ENCODE data around the gene CHCT1.
"Not testable (repeated sequence)": the region's sequence is repeated elsewhere in the genome, so short reads cannot be mapped to it uniquely, and the experiment has no call there.

The CHCT1 gene

GRCh38 chr17:60398227-60398959, 23.9 kb upstream of the CHCT1 start:
- no peak for DNase-seq (ENCODE audit: low read depth)

- no peak for DNase-seq (ENCODE audit: low read depth)
Measured at GRCh38 chr17:60401819-60402218, 20.5 kb upstream of the CHCT1 start.

- DNase-seq (ENCODE audit: low read depth): no peak
Measured at GRCh38 chr17:60403523-60403810, 18.8 kb upstream of the CHCT1 start.

- no peak for DNase-seq (ENCODE audit: low read depth)
Measured at GRCh38 chr17:60403962-60404361, 18.3 kb upstream of the CHCT1 start.

GRCh38 chr17:60406887-60407286, 15.4 kb upstream of the CHCT1 start:
- no peak for DNase-seq (ENCODE audit: low read depth)

- DNase-seq (ENCODE audit: low read depth): no peak
Measured at GRCh38 chr17:60410001-60410400, 12.3 kb upstream of the CHCT1 start.

DNA sequence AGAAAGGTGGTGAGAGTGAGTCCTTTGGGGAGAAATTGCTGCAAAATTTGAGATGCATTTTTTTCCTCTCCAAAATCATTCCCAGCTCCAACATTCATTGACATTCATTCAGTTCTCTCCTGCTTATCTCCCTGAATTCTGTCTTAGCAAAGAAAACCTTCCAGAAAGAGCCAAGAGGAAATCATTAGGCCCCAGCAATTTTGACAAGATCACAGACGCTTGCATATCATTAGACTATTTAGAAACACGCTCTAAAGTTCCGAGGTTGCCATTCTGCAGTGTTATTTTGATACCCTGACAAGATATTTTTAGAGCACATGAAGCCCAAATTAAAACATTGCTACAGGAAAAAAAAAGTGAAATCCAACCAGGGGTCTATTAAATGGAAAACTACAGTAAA, 9.6 kb upstream of the CHCT1 start:
- no peak for DNase-seq (ENCODE audit: low read depth)

- no peak for DNase-seq (ENCODE audit: low read depth)
Measured at GRCh38 chr17:60415146-60415545, 7.1 kb upstream of the CHCT1 start.

DNA sequence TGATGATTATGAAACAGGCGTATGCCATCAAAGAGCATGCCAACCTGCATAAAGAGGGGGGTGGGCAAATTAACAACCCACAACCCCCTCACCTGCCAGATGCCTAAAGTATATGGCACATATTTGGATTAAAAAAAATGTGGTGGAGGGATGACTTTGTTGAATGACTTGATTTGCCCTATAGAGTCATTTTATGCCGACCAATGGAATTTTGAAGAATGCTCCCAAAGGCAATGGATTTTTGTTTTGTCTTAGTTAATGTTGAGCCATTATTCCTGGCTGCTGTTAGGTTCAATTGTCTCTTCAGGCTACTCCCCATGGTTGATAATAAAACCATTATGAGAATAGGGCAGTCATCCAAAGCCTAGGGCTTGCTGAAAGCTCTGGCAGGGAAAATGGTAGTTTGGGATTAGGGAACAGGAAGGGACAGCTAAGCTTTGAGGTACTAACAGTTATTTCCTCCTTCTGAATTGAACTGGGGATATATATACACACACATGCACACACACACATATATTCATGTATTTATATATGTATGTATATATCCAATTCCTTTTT, 5.8 kb upstream of the CHCT1 start:
- no peak for DNase-seq (ENCODE audit: low read depth)

DNA sequence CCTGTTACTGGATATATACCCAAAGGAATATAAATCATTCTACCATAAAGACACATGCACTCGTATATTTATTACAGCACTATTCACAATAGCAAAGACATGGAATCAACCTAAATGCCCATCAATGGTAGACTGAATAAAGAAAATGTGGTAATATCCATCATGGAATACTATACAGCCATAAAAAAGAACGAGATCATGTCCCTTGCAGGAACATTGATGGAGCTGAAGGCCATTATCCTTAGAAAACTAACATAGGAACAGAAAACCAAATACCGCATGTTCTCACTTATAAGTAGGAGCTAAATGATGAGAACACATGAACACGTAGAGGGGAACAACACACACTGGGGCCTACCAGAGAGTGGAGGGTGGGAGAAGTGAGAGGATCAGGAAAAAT, 3.3 kb upstream of the CHCT1 start:
- DNase-seq (ENCODE audit: low read depth): not testable (repeated sequence)

DNA sequence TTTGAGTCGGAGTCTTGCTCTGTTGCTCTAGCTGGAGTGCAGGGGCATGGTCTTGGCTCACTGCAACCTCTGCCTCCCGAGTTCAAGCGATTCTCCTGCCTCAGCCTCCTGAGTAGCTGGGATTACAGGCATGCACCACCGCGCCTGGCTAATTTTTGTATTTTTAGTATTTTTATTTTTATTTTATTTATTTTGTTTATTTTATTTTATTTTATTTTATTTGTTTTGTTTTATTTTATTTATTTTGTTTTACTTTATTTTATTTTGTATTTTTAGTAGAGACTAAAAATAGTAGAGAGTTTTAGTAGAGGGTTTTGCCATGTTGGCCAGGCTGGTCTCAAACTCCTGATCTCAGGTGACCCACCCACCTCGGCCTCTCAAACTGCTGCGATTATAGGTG, 2.4 kb upstream of the CHCT1 start:
- not testable (repeated sequence) for DNase-seq (ENCODE audit: low read depth)

GRCh38 chr17:60421273-60422161, 772 bp upstream of the CHCT1 start:
- DNase-seq (ENCODE audit: low read depth): peak; percentile 59

GRCh38 chr17:60423865-60424264, 1.6 kb downstream of the CHCT1 start:
- no peak for DNase-seq (ENCODE audit: low read depth)

DNA sequence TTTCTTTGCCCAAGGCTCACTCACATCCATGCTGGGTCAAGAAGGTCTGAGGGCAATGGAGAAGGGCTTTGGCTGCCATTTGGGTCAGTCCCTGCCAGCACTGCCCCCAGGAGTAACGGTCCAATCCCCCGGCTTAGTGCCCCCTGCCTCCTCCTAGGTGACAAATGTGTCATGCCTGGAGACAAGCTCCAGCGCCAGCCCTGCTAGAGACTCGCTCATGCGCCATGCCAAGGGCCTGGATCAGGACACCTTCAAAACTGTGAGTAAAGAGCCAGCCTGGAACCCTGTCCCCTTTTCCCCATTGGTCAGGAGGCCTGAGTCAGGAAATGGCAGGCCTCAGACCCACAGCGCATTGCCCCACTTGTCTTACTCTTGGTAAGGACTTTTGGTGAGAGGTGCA, 3.3 kb downstream of the CHCT1 start:
- no peak for DNase-seq (ENCODE audit: low read depth)

GRCh38 chr17:60426596-60426995, 4.3 kb downstream of the CHCT1 start:
- DNase-seq (ENCODE audit: low read depth): no peak

- not testable (repeated sequence) for DNase-seq (ENCODE audit: low read depth)
Measured at GRCh38 chr17:60428491-60428890, 6.2 kb downstream of the CHCT1 start.

DNA sequence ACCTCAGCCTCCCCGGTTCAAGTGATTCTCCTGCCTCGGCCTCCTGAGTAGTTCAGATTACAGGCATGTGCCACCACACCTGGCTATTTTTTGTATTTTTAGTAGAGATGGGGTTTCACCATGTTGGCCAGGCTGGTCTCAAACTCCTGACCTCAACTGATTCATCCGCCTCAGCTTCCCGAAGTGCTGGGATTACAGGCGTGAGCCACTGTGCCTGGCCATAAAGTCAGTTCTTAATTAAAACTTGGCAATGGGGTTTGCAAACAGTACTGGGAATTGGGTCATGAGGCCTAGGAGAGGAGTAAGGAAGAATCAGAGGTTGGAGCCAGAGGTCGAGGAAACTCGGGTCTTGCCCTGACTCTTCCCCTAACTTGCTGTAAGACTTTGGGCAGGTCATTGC, 8.3 kb downstream of the CHCT1 start:
- DNase-seq (ENCODE audit: low read depth): not testable (repeated sequence)

DNA sequence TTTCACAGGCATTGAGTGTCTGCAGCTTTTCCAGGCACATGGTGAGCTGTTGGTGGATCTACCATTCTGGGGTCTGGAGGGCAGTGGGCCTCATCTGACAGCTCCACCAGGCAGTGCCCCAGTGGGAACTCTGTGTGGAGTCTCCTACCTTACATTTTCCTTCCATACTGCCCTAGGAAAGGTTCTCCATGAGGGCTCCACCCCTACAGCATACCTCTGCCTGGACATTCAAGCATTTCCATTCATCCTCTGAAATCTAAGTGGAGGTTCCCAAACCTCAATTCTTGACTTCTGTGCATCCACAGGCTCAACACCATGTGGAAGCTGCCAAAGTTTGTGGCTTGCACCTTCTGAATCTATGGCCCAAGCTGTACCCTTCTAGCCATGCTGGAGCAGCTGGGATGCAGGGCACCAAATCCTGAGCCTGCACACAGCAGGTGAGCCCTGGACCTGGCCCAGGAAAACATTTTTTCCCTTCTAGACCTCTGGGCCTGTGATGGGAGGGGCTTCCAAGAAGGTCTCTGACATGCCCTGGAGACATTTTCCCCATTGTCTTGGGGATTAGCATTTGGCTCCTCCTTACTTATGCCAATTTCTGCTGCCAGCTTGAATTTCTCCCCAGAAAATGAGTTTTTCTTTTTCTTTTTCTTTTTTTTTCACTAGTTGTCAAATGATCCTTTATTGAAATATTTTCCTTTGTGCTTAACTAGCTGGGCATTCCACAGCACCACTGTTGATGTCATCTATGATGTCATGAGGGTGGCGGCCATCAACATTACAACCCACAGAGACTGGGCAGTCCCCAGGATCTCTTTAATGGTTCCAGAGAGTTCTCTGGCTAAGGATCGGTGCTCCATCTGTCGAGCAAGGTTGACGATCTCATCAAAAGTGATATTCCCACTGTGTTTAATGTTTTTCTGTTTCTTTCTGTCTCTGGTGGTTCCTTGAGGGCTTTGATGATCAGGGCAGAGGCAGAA, 11.0 kb downstream of the CHCT1 start:
- not testable (repeated sequence) for DNase-seq (ENCODE audit: low read depth)

GRCh38 chr17:60435244-60436167, 13.2 kb downstream of the CHCT1 start:
- DNase-seq (ENCODE audit: low read depth): peak; percentile 44

DNA sequence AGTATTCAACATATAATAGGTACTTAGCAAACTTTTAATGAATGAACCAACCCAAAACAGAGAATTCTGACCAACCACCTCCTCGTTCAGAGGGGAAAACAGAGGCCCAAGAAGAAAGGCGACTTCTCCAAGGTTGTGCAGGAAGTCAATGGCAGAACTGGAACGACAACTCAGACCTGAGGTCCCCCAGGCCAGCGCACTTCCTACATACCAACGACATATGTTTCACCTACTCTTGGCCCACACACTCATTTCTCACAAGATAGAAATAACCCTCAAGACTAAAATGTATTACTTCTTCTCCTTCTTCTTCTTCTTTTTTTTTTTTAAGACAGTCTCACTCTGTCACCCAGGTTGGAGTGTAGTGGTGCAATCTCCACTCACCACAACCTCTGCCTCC, 14.4 kb downstream of the CHCT1 start:
- DNase-seq (ENCODE audit: low read depth): no peak

DNA sequence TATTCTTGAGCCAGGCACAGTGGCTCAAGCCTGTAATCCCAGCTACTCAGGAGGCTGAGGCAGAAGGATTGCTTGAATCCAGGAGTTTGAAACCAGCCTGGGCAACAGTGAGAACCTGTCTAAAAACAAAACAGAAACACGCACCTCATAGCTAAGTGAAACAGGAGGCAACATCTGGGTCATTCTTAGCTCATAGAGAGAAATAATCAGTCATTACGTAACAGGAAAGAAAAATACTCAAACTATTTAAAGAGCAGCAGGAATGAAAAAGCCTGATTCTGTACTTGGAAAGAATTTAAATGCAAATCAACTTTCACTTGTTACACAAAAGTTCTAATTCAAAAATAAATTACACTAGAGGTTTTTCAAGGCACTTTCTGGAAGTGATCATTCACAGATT, 17.2 kb downstream of the CHCT1 start:
- no peak for DNase-seq (ENCODE audit: low read depth)
